ENCODE measurements around the gene UGT1A3.

The UGT1A3 gene

GRCh38 chr2:233684640-233685039, 44.2 kb upstream of the UGT1A3 start:
- TF ChIP-seq TCF12 (IDR thresholded peaks at IDR 0.05; ENCODE audit: low read depth) (no peak), EP300 (IDR thresholded peaks at IDR 0.05; ENCODE audit: borderline replicate concordance) (no peak), YY1 (IDR thresholded peaks at IDR 0.05; ENCODE audit: low read depth) (no peak), TEAD4 (IDR thresholded peaks at IDR 0.05) (no peak), RAD21 (IDR thresholded peaks at IDR 0.05; ENCODE audit: low read depth) (no peak), NFIC (IDR thresholded peaks at IDR 0.05) (no peak), EGR1 (IDR thresholded peaks at IDR 0.05) (no peak), USF1 (IDR thresholded peaks at IDR 0.05) (no peak)
- TF ChIP-seq, protein P1, sequence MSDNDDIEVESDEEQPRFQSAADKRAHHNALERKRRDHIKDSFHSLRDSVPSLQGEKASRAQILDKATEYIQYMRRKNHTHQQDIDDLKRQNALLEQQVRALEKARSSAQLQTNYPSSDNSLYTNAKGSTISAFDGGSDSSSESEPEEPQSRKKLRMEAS (IDR thresholded peaks at IDR 0.05) = no peak
- TF ChIP-seq, protein P2, sequence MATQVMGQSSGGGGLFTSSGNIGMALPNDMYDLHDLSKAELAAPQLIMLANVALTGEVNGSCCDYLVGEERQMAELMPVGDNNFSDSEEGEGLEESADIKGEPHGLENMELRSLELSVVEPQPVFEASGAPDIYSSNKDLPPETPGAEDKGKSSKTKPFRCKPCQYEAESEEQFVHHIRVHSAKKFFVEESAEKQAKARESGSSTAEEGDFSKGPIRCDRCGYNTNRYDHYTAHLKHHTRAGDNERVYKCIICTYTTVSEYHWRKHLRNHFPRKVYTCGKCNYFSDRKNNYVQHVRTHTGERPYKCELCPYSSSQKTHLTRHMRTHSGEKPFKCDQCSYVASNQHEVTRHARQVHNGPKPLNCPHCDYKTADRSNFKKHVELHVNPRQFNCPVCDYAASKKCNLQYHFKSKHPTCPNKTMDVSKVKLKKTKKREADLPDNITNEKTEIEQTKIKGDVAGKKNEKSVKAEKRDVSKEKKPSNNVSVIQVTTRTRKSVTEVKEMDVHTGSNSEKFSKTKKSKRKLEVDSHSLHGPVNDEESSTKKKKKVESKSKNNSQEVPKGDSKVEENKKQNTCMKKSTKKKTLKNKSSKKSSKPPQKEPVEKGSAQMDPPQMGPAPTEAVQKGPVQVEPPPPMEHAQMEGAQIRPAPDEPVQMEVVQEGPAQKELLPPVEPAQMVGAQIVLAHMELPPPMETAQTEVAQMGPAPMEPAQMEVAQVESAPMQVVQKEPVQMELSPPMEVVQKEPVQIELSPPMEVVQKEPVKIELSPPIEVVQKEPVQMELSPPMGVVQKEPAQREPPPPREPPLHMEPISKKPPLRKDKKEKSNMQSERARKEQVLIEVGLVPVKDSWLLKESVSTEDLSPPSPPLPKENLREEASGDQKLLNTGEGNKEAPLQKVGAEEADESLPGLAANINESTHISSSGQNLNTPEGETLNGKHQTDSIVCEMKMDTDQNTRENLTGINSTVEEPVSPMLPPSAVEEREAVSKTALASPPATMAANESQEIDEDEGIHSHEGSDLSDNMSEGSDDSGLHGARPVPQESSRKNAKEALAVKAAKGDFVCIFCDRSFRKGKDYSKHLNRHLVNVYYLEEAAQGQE (IDR thresholded peaks at IDR 0.05; ENCODE audit: low read depth) = no peak

- no peak for TF ChIP-seq ZBTB7A (IDR thresholded peaks at IDR 0.05; ENCODE audit: low read depth)
- no peak for TF ChIP-seq EGR1 (IDR thresholded peaks at IDR 0.05)
- TF ChIP-seq NFIC (IDR thresholded peaks at IDR 0.05) = no peak
- TF ChIP-seq, protein P2 (IDR thresholded peaks at IDR 0.05; ENCODE audit: low read depth) = no peak
- TF ChIP-seq CEBPB (IDR thresholded peaks at IDR 0.05) = no peak
- TF ChIP-seq CREB1 (IDR thresholded peaks at IDR 0.05; ENCODE audit: low read depth) = no peak
- no peak for TF ChIP-seq TEAD4 (IDR thresholded peaks at IDR 0.05)
- TF ChIP-seq TAF1 (IDR thresholded peaks at IDR 0.05; ENCODE audit: low read depth) = no peak
- no peak for TF ChIP-seq RAD21 (IDR thresholded peaks at IDR 0.05; ENCODE audit: low read depth)
- TF ChIP-seq, protein P1 (IDR thresholded peaks at IDR 0.05) = no peak
- no peak for TF ChIP-seq USF1 (IDR thresholded peaks at IDR 0.05)
- no peak for TF ChIP-seq FOXM1 (IDR thresholded peaks at IDR 0.05; ENCODE audit: borderline replicate concordance, low read depth)
- TF ChIP-seq TCF12 (IDR thresholded peaks at IDR 0.05; ENCODE audit: low read depth) = no peak
- TF ChIP-seq EP300 (IDR thresholded peaks at IDR 0.05; ENCODE audit: borderline replicate concordance) = no peak
- TF ChIP-seq YY1 (IDR thresholded peaks at IDR 0.05; ENCODE audit: low read depth) = no peak
Observed at GRCh38 chr2:233686928-233687327, 41.9 kb upstream of the UGT1A3 start.

DNA sequence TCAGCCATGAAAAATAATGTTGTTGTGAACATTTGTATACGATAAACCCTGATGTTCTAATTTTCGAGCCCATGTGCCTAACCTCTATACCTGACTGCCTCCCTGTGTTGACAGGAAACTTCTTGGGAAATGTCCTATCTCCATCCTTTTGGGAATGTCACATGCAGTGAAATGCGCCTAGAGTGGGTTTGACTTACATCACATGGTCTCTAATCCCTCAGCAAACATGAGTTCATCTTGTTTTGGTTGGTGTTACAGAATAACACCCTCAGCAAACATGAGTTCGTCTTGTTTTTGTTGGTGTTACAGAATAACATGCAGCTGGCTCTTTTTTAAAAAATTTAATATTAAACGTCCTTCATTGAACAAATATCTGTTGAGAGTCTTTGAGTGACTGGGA, 40.5 kb upstream of the UGT1A3 start:
- TF ChIP-seq CREB1 (IDR thresholded peaks at IDR 0.05; ENCODE audit: low read depth) (no peak), EGR1 (IDR thresholded peaks at IDR 0.05) (no peak), RAD21 (IDR thresholded peaks at IDR 0.05; ENCODE audit: low read depth) (no peak), YY1 (IDR thresholded peaks at IDR 0.05; ENCODE audit: low read depth) (no peak), CEBPB (IDR thresholded peaks at IDR 0.05) (no peak), USF1 (IDR thresholded peaks at IDR 0.05) (no peak), TEAD4 (IDR thresholded peaks at IDR 0.05) (no peak)

GRCh38 chr2:233689031-233689430, 39.8 kb upstream of the UGT1A3 start:
- TF ChIP-seq TCF12 (IDR thresholded peaks at IDR 0.05; ENCODE audit: low read depth) (no peak), EGR1 (IDR thresholded peaks at IDR 0.05) (no peak), USF1 (IDR thresholded peaks at IDR 0.05) (no peak), RAD21 (IDR thresholded peaks at IDR 0.05; ENCODE audit: low read depth) (no peak), YY1 (IDR thresholded peaks at IDR 0.05; ENCODE audit: low read depth) (no peak), TEAD4 (IDR thresholded peaks at IDR 0.05) (no peak), NFIC (IDR thresholded peaks at IDR 0.05) (no peak), EP300 (IDR thresholded peaks at IDR 0.05; ENCODE audit: borderline replicate concordance) (no peak), ZBTB7A (IDR thresholded peaks at IDR 0.05; ENCODE audit: low read depth) (no peak), FOXM1 (IDR thresholded peaks at IDR 0.05; ENCODE audit: borderline replicate concordance, low read depth) (no peak), CREB1 (IDR thresholded peaks at IDR 0.05; ENCODE audit: low read depth) (no peak), CEBPB (IDR thresholded peaks at IDR 0.05) (no peak), TAF1 (IDR thresholded peaks at IDR 0.05; ENCODE audit: low read depth) (no peak)
- TF ChIP-seq, protein P2 (IDR thresholded peaks at IDR 0.05; ENCODE audit: low read depth) = no peak
- TF ChIP-seq, protein P1 (IDR thresholded peaks at IDR 0.05) = no peak
